Vagina (tissue), 2 donors: ENCODE data around the gene KRT2.

Source experiments
- CTCF ChIP-seq, 3 experiments: fragments of 450-650 bp in 2 of 3; fragments of 200-600 bp in 1 of 3; sonication (generic) in 1 of 3; IDR thresholded peaks; one replicate each; pipeline ENCODE4 v1.5.1; 2017 to 2019; ENCODE audit warnings: antibody characterized with exemption in 3 of 3, mild to moderate bottlenecking in 2 of 3, moderate library complexity in 2 of 3
- POLR2A ChIP-seq, 2 donors: fragments of 450-650 bp; IDR thresholded peaks; one replicate each; pipeline ENCODE4 v1.6.1; 2017; ENCODE audit warnings: antibody characterized with exemption in 2 of 2, mild to moderate bottlenecking in 2 of 2, moderate library complexity in 2 of 2

DNA sequence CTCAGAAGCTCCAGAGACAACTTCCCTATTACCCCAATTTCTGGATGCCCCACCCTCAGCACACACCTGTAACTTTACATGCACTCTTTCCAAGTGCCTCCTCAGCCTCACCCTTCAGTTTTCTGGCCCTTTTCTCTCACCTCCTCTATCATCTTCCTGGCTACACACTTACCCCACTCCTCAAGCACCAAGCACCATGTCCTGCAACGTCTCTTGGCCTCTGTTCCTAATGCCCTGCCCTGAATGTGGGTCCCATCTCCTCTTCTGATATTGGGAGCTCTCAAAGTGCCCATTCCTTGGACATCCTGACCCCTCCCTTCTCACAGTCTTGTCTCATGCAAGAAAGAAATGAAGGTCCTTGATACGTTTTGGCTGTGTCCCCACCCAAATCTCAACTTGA lies 51.9 kb downstream of the KRT2 start:
- TF ChIP-seq CTCF (IDR thresholded peaks at IDR 0.05): no peak
- TF ChIP-seq POLR2A (IDR thresholded peaks at IDR 0.05): no peak
